HCT116 (cell line): Measurements from ENCODE around the gene FAM43A.

Experiments
- CBX3 ChIP-seq: IDR thresholded peaks from 2 replicates; pipeline ENCODE4 v1.6.1; 2012; ENCODE audit warnings: low read depth
- CTCF ChIP-seq, 3 experiments: fragments of 200-600 bp in 1 of 3; sonication (generic) in 1 of 3; IDR thresholded peaks in 2 of 3; conservative IDR thresholded peaks in 1 of 3; 2 replicates each; pipeline ENCODE4 v1.5.1; 2012 to 2017; ENCODE audit warnings: low read depth in 2 of 3, low read length in 2 of 3, antibody characterized with exemption in 1 of 3, borderline replicate concordance in 1 of 3, control low read depth in 1 of 3, mild to moderate bottlenecking in 1 of 3, mixed read lengths in 1 of 3, mixed run types in 1 of 3, moderate library complexity in 1 of 3; ENCODE audit not compliant: insufficient read depth in 1 of 3
- ELF1 ChIP-seq: IDR thresholded peaks from 2 replicates; pipeline ENCODE4 v1.6.1; 2012; ENCODE audit warnings: low read depth, borderline replicate concordance
- EZH2 ChIP-seq: fragments of 200-600 bp; sonication (generic); IDR thresholded peaks from 2 replicates; pipeline ENCODE4 v1.6.1; 2017; ENCODE audit warnings: antibody characterized with exemption, mixed run types
- EZH2phosphoT487 ChIP-seq: fragments of 200-600 bp; IDR thresholded peaks from 2 replicates; pipeline ENCODE4 v1.6.1; 2018; ENCODE audit warnings: antibody characterized with exemption, borderline replicate concordance
- JUND ChIP-seq: IDR thresholded peaks from 2 replicates; pipeline ENCODE4 v1.6.1; 2012
- POLR2A ChIP-seq: IDR thresholded peaks from 2 replicates; pipeline ENCODE4 v1.7.0; 2011; ENCODE audit warnings: borderline replicate concordance; ENCODE audit not compliant: insufficient read depth, insufficient read length; ENCODE audit errors: extremely low read depth
- POLR2AphosphoS5 ChIP-seq: IDR thresholded peaks from 2 replicates; pipeline ENCODE4 v1.6.1; 2011; ENCODE audit warnings: mild to moderate bottlenecking, low read depth, low read length, moderate library complexity
- REST ChIP-seq: IDR thresholded peaks from 2 replicates; pipeline ENCODE4 v1.6.1; 2012; ENCODE audit warnings: low read depth
- SRF ChIP-seq: IDR thresholded peaks from 2 replicates; pipeline ENCODE4 v1.6.1; 2012; ENCODE audit warnings: low read depth
- YY1 ChIP-seq: IDR thresholded peaks from 2 replicates; pipeline ENCODE4 v1.6.1; 2011; ENCODE audit warnings: low read length, low read depth, moderate library complexity, mild to moderate bottlenecking; ENCODE audit not compliant: insufficient replicate concordance; ENCODE audit errors: extremely low read depth
- ZBTB33 ChIP-seq: IDR thresholded peaks from 2 replicates; pipeline ENCODE4 v1.6.1; 2011; ENCODE audit warnings: mild to moderate bottlenecking, low read length, moderate library complexity; ENCODE audit not compliant: insufficient replicate concordance; ENCODE audit errors: extremely low read depth
- ZFX ChIP-seq: fragments of 450-650 bp; IDR thresholded peaks from 2 replicates; pipeline ENCODE4 v1.6.1; 2017
- ZNF274 ChIP-seq: fragments of 200-500 bp; sonication (Bioruptor generic); IDR thresholded peaks from 2 replicates; pipeline ENCODE4 v1.6.1; 2014; ENCODE audit warnings: mild to moderate bottlenecking, low read depth, low read length, inconsistent platforms

DNA sequence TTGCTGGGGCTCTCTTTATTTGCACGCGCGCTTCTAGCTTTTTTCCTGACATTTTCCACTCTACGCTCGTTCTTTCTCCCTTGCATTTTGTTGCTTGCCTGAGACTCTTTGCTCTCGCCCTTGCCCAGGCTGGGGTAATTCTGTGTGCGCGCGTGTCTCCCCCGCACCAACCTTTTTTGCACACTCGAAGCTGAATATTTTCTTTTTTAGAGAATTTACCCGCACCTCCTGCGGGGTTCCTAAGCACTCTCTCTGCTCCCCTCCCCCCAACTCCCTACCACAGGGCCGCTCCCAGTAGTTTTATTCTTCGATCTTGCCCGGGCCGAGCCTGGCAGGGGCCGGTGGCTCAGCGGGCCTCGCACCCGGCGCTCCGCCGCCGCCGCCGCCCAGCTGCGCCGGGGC is 732 bp downstream of the FAM43A start:
- TF ChIP-seq POLR2A: no peak
- TF ChIP-seq CTCF (IDR thresholded peaks at IDR 0.05 in 2 of 3, conservative IDR thresholded peaks at IDR 0.05 in 1 of 3; ENCODE audit: borderline replicate concordance in 1 of 3, insufficient read depth in 1 of 3, low read depth in 2 of 3, low read length in 2 of 3): no peak
- TF ChIP-seq POLR2AphosphoS5: no peak
- no peak for TF ChIP-seq EZH2phosphoT487
- no peak for TF ChIP-seq ZNF274
- no peak for TF ChIP-seq EZH2
- TF ChIP-seq REST: no peak
- TF ChIP-seq ZBTB33: no peak
- no peak for TF ChIP-seq ZFX
- no peak for TF ChIP-seq SRF
- no peak for TF ChIP-seq YY1
- no peak for TF ChIP-seq JUND
- no peak for TF ChIP-seq ELF1
- TF ChIP-seq CBX3: no peak
